ENCODE measurements around the gene IRF1.
"Not testable (repeated sequence)": the region's sequence is repeated elsewhere in the genome, so short reads cannot be mapped to it uniquely, and the experiment has no call there.

Gene IRF1

DNA sequence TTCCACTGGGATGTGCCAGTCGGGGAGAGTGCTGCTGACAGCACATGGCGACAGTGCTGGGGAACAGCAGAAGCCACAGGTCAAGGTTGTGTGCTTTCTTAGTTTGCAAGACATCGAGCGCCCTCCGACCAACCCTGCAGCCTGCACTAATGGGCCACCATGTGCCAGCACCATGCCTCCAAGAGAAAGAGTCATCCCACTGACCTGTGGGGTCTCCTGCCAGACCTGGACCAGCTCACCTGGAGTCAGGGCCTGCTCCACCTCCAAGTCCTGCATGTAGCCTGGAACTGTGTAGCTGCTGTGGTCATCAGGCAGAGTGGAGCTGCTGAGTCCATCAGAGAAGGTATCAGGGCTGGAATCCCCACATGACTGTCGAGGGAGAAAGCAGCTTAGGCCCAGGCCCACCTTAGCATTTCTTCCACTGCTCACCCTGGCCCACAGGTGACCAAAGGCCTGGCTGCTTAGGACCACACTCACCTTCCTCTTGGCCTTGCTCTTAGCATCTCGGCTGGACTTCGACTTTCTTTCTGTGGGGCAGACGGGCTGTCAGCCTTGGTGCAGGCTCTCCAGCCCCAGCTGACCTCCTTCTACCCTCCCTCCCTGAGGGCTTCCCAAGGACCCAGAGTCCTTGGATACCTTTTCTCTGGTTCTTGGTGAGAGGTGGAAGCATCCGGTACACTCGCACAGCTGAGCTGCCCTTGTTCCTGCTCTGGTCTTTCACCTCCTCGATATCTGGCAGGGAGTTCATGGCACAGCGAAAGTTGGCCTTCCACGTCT, 4.1 kb downstream of the IRF1 start:
- no peak for DNase-seq
- no peak for TF ChIP-seq POLR2A (IDR thresholded peaks at IDR 0.05; ENCODE audit: low read length)
- no peak for TF ChIP-seq GATA1 (IDR thresholded peaks at IDR 0.05; ENCODE audit: low read depth, low read length)

DNA sequence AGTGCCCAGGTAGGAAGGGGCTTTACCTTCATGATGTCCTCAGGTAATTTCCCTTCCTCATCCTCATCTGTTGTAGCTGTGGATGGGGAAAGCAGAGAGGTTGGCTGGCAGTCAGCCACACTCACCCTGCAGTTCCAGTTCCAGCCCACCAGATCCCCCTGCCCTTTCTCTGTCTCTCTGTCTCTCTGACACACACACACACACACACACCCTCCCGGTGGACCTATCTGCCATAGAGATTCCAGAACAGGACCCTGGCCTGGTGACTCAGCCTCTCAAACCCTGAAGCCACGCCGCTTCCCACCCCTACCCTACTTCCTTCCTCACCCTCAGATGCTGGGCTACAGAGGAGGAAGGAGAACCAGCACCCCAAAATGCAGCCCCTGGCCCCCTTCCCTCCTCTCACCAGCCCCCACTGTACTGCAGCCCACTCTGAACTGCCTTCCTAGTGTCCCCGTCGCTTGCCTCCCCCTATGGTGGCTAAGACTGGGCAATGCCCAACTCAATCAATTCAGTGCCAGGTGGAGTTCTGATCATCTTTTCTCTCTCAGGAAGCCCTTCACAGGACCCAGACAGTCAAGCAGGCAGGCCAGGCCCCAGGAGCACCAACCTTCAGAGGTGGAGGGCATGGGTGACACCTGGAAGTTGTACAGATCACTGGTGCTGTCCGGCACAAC, 4.8 kb downstream of the IRF1 start:
- no peak for TF ChIP-seq GATA1 (IDR thresholded peaks at IDR 0.05; ENCODE audit: low read depth, low read length)
- no peak for TF ChIP-seq POLR2A (IDR thresholded peaks at IDR 0.05; ENCODE audit: low read length)
- DNase-seq = no peak

DNA sequence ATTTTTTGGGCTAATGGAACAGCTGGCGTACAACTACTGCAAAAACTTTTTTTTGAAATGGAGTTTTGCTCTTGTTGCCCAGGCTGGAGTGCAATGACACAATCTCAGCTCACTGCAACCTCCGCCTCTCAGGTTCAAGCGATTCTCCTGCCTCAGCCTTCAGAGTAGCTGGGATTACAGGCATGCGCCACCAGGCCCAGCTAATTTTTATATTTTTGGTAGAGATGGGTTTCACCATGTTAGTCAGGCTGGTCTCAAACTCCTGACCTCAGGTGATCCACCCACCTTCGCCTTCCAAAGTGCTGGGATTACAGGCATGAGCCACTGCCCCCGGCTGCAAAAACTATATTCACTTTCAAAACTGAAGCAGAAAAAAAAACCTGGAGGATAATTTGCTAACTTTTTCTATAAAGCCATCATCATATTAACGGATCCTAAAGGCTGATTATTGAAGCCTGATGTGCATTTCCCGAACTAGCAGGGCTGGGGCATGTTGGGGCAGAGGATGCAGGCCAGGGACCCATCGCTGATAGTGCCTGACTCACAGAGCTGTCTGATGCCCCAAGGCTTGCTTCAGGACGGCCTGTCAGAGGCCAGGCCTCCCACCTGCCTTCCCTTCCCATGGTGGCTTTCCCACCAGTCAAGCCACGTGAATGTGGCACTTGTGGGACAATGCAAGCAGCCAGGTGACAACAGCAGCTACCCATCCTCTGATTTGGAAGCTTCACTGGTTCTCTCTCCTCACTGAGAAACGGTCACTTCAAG, 5.5 kb downstream of the IRF1 start:
- DNase-seq = not testable (repeated sequence)

DNA sequence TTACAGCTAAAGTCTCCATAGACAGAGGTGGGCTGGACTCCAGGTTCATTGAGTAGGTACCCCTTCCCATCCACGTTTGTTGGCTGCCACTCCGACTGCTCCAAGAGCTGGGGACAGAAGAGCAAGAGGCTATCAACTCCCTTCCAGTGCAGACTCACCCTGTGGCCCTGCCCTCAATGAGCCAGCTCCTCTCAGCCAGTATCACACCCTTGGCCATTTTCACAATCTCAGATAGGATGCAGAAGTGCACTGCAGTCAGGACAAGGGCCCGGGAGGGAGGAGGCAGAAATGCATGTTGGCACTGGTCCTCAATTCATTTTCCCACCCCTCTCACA, 6.2 kb downstream of the IRF1 start:
- TF ChIP-seq GATA1 (IDR thresholded peaks at IDR 0.05; ENCODE audit: low read depth, low read length) = no peak
- DNase-seq = peak; percentile 17 to 53

DNA sequence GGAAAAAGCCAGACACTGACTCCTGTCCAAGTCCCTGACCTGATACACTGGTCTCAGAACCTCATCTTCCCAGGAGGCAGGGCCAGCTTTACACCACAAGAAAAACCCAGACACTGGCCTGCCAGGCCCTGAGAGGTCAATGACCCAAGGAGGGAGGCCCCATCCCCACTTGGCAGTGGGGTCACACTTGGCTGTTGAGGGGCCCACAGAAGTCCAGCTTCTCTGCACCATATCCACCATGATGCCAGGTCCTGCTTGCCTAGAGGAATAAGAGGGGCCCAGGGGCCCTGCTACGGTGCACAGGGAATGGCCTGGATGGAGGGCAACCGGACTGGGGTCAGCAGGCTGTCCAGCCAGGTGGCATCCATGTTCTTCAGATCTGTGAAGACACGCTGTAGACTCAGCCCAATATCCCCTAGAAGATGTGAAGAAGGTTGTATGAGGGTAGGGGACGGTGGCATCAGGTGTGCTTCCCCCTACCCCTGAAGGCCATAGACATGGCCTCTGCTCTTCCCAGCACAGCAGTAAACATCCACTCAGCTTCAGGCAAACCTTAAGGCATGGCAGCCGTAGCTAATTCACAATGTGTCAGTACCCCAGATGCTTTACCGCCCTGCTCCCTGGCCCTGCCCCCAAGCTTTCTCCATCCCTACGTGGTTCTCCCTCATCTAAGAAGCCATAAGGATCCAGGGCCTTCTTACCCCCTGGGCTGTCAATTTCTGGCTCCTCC, 6.7 kb downstream of the IRF1 start:
- TF ChIP-seq POLR2A (IDR thresholded peaks at IDR 0.05; ENCODE audit: low read length) (no peak), GATA1 (IDR thresholded peaks at IDR 0.05; ENCODE audit: low read depth, low read length) (no peak)
- no peak for DNase-seq

DNA sequence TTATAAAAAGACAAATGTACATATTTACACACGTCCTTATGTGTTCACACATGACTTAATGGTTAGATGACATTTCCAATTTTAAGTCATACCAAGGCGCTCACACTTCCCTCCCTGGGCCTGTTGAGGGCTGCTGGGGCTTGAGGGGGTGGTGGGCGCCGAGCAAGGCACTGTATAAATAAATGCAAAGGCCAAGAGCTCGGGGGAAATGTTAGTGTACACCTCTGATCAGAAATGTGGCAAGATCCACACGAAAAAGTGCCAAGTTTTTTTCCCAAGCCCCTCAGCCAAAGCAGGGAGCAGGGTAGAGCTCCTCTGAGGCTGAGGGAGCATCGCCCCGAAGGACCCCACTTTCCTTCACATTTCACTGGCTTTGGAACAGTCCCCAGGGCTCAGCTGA, 7.5 kb downstream of the IRF1 start:
- no peak for DNase-seq
- TF ChIP-seq POLR2A (IDR thresholded peaks at IDR 0.05; ENCODE audit: low read length) = no peak
- no peak for TF ChIP-seq GATA1 (IDR thresholded peaks at IDR 0.05; ENCODE audit: low read depth, low read length)

DNA sequence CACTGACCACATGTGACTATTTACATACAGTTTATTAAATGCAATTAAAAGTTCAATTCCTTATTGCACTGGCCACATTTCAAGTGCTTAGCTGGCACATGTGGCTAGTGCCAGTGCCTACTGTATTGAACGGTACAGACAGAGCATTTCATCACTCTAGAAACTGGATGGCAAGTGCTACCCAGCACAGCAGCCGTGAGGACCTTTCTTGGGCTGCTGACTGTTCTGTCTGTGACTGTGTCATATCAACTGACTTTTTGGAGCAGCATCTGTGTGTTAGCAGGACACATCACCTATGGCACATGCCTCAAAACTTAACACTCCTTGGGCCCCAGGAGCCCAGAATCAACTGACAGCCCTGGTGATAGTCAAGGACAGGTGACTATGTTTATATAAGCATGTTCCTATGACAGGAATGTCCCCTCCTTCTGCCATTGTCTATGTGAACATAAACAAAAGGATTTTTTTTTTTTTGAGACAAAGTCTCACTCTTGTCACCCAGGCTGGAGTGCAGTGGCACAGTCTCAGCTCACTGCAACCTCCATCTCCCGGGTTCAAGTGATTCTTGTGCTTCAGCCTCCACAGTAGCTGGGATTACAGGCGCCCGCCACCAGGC, 8.9 kb downstream of the IRF1 start:
- TF ChIP-seq GATA1 (IDR thresholded peaks at IDR 0.05; ENCODE audit: low read depth, low read length) (no peak), POLR2A (IDR thresholded peaks at IDR 0.05; ENCODE audit: low read length) (no peak)
- no peak for DNase-seq

DNA sequence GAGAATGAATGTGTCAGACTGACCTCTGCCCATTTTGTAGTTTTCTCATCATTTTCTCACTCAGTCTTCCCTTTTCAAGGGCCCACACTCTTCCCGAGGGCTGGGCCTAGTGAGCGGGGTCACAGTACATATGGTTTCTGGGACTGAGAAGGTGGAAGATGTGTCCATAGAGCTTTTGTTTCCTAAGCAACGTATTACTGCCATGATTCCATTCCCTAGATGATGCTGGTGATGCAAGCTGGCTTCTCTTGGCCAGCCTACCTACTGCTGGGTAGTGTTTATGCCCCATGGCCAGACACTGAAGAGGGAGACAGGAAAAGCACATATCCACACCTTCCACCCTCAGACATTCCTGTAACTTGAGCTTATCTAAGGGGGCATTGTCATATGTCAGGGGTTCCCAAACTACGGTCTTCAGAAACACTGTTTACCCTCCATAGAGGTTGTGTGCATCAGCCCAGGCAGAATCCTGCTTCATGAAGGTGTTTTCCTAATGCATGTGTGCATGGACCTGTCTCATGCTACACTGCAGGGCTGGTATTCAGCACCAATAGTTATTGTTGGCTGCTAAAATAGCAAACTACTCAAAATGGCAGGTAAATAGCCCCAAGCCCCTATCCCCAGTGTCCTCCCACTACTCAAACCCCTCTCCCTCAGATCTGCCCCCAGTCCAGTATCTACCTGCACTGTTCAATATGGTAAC, 9.5 kb downstream of the IRF1 start:
- TF ChIP-seq GATA1 (IDR thresholded peaks at IDR 0.05; ENCODE audit: low read depth, low read length) (no peak), POLR2A (IDR thresholded peaks at IDR 0.05; ENCODE audit: low read length) (no peak)
- no peak for DNase-seq

DNA sequence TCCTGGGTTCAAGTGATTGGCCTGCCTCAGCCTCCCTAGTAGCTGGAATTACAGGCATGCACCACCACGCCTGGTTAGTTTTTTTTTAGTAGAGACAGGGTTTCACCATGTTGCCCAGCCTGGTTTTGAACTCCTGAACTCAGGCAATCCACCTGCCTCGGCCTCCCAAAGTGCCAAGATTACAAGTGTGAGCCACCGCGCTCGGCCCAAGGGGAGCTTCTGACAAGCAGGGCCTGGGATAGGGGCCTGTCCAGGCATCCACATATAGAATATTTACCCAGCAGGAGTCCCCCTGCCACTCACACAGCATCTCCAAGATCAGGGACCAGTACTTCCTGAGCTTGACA, 10.1 kb downstream of the IRF1 start:
- no peak for DNase-seq
- TF ChIP-seq POLR2A (IDR thresholded peaks at IDR 0.05; ENCODE audit: low read length) = no peak
- TF ChIP-seq GATA1 (IDR thresholded peaks at IDR 0.05; ENCODE audit: low read depth, low read length) = no peak

DNA sequence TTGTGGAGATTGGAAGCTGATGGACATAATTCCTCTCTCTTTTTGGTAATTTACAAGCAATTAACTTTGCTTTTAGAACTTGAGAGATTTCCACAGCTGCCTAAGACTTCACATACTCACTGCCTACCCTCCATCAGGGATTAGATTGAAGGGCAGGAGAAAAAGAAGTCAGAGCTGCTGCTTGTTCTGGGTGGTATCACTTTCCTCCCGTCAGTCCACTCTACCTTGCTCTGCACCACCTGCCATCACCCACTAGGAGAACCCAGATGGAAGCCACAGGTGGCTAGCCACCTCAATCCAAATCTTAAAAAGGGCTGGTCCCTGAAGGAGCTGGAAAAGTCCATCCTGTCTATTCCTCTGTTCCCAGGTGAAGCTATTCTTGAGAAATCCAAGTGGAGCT, 10.5 kb downstream of the IRF1 start:
- DNase-seq = no peak
- no peak for TF ChIP-seq GATA1 (IDR thresholded peaks at IDR 0.05; ENCODE audit: low read depth, low read length)
- no peak for TF ChIP-seq POLR2A (IDR thresholded peaks at IDR 0.05; ENCODE audit: low read length)

DNA sequence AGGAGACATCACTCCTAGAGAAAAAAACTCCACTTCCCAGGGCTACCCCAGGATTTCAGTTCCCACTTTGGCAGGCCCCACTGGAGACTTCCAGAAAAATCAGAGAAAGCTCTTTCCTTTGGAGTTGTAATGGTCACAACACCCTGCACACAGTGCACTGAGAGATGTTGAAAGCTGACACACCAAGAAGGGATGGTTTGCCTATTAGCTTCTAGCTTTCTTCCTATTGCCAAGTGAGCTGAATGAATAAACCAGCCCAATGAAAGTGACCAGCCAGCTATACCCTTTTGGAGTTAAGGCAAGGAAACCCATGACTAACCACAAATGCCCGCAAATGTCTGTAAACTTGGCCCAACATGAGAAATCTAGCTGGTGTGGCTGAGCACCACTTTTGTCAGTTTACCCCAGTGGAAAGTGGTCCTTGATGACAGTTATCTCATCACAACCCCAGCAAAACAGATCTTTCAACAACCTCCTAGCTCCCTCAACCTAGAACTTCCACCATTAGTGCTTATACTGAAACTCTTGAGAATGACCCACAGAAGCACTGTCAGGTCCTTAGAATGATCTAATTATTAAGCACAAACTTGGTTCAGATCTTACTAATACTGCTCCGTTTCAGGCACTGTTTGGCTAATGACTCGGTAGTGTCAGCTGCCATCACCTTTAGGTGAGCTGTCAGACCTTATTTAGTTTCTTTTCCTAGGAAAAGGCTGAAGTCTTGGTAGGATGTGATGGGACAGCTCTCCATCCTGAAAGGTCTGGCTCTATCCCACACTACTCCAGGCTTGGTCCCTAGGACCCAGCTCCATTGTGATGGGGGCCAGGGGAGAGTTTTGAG, 11.2 kb downstream of the IRF1 start:
- no peak for DNase-seq
- TF ChIP-seq GATA1 (IDR thresholded peaks at IDR 0.05; ENCODE audit: low read depth, low read length) (no peak), POLR2A (IDR thresholded peaks at IDR 0.05; ENCODE audit: low read length) (no peak)

DNA sequence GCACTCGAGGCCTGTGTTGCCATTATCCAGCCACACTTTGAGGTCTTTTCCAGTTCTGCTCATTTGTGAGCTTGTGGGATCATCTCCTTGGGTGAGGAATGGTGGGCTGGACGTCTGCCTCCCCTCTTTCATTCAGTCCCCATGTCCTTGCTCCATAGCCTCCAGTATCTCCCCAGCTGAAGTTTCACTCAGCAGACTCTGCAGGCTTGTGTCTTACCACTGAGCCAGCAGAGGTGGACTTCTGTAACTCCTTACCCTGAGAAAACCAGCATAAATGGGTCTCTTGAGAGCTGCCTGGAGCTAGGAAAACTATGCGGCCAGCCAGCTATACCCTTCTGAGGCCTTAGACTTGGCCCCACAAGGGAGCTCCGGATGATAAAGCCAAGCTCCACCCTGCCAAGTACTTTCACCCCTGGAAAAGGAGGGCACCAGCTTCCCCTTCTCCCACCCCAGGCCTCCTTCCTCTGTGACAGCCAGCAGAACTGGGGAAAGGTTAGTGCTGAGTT, 12.2 kb downstream of the IRF1 start:
- DNase-seq = no peak

More for the DNA sequence above, 12.2 kb downstream of the IRF1 start:
- TF ChIP-seq POLR2A (IDR thresholded peaks at IDR 0.05; ENCODE audit: low read length) (no peak), GATA1 (IDR thresholded peaks at IDR 0.05; ENCODE audit: low read depth, low read length) (no peak)

All from erythroblast (primary cell).